GM18520 (cell line): ENCODE data around the gene ABCC10.
"Not testable (repeated sequence)": the region's sequence is repeated elsewhere in the genome, so short reads cannot be mapped to it uniquely, and the experiment has no call there.

ENCODE experiments used
- ATAC-seq: cut with Tn5 transposase; IDR thresholded peaks from one replicate; pipeline ENCODE4 v1.9.1; 2021; ENCODE audit not compliant: unreplicated experiment

The ABCC10 gene

DNA sequence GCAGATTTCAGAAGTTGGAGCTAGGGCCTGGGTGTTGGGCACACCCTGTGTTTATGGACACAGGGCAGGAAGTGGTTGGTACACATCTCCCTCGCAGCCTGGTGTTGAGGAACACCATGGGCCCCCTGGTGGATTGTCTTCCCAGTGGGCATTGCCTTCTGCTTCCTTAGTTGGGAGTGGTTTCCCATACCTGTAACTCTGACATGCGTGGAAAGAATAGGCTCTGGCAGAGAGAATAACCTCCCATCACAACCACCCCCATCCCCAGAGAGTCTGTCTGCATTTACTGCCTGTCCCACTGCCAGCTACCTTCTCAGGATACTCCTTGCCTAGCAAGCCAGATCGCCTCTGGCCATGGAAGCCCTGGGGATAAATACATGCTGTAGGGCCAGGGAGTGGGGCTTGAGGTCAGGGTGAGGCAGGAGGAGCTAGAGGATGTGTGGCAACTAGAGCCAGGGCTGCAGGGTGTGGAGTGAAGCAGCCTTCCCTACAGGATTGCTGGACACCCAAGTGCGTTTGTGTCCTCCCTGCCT lies 68.1 kb downstream of the ABCC10 start:
- no peak for ATAC-seq

- no peak for ATAC-seq
Measured at GRCh38 chr6:43496370-43497128, 69.2 kb downstream of the ABCC10 start.

DNA sequence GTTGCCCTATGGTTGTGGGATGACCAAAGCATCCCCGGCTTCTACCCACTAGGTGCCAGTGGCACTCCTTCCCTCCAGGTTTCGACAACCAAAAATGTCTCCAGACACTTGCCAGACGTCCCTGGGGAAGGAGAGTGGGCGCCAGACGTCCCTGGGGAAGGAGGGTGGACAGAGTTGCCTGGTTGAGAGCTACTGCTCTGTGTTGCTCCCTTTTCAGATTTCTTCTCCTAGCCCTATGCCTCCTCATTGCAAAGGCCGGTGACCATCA lies 69.7 kb downstream of the ABCC10 start:
- no peak for ATAC-seq

DNA sequence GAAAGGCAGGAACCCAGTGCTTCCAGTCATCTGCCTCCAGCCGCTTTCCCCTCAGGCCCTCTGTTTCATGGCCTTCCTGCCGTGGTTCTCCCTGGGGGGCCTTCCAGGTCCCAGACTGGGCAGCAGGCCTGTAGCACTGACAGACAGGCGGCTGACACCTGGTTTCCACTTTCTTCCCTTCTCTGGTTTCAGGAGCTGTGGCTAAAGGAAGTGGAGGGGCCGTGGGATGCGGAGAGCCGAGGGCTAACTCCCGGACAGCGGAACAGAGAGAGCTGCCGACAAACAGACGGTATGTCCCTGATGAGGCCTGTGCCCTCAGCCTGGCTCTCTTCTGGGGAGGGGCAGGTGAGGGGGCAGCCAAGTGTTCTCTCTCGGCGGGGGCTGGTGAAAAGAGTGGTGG lies 70.3 kb downstream of the ABCC10 start:
- no peak for ATAC-seq

DNA sequence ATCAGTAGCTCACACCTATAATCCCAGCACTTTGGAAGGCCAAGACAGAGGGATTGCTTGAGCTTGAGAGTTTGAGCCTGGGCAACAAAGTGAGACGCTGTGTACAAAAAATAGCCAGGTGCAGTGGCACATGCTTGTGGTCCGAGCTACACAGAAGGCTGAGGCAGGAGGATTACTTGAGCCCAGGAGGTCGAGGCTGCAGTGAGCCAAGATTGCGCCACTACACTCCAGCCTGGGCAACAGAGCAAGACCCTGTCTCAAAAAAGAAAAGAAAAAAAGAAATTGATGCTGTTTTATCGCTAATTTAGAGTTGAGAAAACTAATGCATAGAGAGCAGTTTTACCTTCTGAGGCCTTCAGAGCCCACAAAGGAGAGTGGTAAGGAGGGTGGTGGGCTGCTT lies 71.0 kb downstream of the ABCC10 start:
- not testable (repeated sequence) for ATAC-seq

- no peak for ATAC-seq
Measured at GRCh38 chr6:43499028-43499815, 71.9 kb downstream of the ABCC10 start.
